SK-N-MC (cell line): ENCODE results near the gene RASGRP3.

Experiments
- DNase-seq: peaks from one replicate; pipeline ENCODE4 v3.0.0-alpha.2; 2011; ENCODE audit warnings: low read depth, low spot score
- H3K27ac ChIP-seq: fragments of 200-600 bp; sonication (generic); 2 replicates; pipeline ENCODE4 v1.5.1; 2016; ENCODE audit warnings: mixed run types
- H3K36me3 ChIP-seq: fragments of 200-600 bp; sonication (generic); 2 replicates; pipeline ENCODE4 v1.6.1; 2017; ENCODE audit warnings: antibody characterized with exemption, low read length, mixed read lengths; ENCODE audit not compliant: insufficient read depth
- H3K4me3 ChIP-seq: fragments of 200-600 bp; sonication (generic); 2 replicates; pipeline ENCODE4 v1.5.1; 2016
- H3K9ac ChIP-seq: fragments of 200-600 bp; sonication (generic); 2 replicates; pipeline ENCODE4 v1.8.0; 2017; ENCODE audit warnings: mixed run types, mixed read lengths; ENCODE audit not compliant: insufficient read length
- H3K9me3 ChIP-seq: fragments of 200-600 bp; sonication (generic); 2 replicates; pipeline ENCODE4 v1.6.1; 2017; ENCODE audit warnings: low read depth, mild to moderate bottlenecking, antibody characterized with exemption, low read length, moderate library complexity, mixed read lengths
- EZH2 ChIP-seq: fragments of 200-600 bp; sonication (generic); IDR thresholded peaks from one replicate; pipeline ENCODE4 v1.6.1; 2017; ENCODE audit warnings: antibody characterized with exemption
- FOXP2 ChIP-seq: optimal IDR thresholded peaks from 2 replicates; pipeline ENCODE3; 2011; ENCODE audit warnings: mild to moderate bottlenecking, moderate library complexity; ENCODE audit not compliant: insufficient read depth; ENCODE audit errors: extremely low read length, control extremely low read depth
- POLR2AphosphoS5 ChIP-seq: IDR thresholded peaks from 2 replicates; pipeline ENCODE4 v1.6.1; 2012; ENCODE audit warnings: mild to moderate bottlenecking, low read depth, low read length, borderline replicate concordance

RASGRP3 gene

DNA sequence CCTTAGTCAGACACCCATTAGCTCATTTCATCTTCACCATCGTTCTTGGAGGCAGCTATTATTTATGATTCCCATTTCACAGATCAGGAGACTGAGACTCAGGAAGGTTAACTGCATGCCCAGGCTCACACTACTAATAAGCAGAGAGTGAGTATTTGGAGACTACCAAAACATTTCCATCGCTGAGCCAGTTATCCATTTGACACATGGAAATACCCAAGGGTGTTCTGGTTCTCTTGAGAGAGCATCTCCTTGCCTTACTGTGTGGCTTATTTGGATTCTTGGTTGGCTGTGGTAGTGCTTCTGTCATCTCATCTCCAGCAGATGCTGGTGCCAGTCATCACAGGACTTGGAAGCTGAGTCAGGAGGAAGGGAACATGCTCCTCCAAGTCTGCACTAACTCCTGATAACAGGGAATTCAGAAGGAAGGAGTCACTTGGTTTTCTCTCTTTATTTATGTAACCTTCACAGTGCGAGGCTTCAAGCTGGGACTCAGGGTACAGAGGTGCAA is 55.2 kb downstream of the RASGRP3 start:
- TF ChIP-seq EZH2 = no peak
- TF ChIP-seq POLR2AphosphoS5 = no peak
- no peak for TF ChIP-seq FOXP2
- Histone ChIP-seq H3K9ac (no peak overlapping the region), H3K4me3 (no peak overlapping the region), H3K9me3 (no peaks in the 10 kb centered on the region), H3K36me3 (no peaks in the 10 kb centered on the region), H3K27ac (no peak overlapping the region)
- no peak for DNase-seq

DNA sequence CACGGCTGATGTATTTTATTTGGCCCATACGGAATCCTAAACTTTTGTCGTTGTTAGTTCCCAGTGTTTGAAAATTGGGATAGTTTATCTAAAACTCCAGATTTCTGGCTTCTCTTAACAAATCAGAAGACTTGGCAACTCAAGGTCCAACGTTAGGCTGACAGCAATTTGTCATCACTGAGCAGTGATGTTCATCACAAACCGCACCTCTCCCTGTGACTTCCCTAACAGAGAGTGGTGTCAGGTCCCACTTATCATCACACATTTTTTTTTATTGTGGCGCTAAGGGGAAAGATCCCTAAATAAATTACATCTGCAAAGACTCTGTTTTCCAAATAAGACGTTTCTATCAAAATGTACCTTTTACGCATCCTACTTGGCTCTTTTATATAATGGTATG is 55.7 kb downstream of the RASGRP3 start:
- no peak overlapping the region for H3K27ac ChIP-seq
- DNase-seq = no peak
- H3K36me3 ChIP-seq = no peaks in the 10 kb centered on the region
- H3K4me3 ChIP-seq = no peak overlapping the region
- no peak overlapping the region for H3K9ac ChIP-seq
- no peaks in the 10 kb centered on the region for H3K9me3 ChIP-seq
- TF ChIP-seq POLR2AphosphoS5 = no peak
- TF ChIP-seq FOXP2 = no peak
- TF ChIP-seq EZH2 = no peak

DNA sequence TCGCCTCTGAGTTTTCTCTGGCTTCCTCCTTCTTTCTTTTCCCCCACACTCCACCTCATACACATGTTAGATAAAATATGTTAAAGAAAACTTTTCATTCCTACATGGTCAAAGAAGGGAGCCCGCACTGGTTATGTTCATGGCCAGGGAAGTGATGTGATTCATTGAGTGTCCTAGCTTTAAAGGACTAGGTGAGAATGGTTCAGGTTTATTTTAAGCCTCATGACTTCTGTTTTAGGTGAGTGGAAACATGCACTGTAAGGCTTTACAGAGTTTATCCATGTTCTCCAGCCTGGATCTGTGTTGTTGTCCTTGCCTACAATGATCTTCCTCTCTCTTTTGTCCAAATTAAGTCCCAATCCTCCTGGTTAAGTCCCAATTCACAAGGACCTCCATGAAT is 56.5 kb downstream of the RASGRP3 start:
- no peak for TF ChIP-seq FOXP2
- TF ChIP-seq EZH2 = no peak
- TF ChIP-seq POLR2AphosphoS5 = no peak
- H3K9ac ChIP-seq = no peak overlapping the region

DNA sequence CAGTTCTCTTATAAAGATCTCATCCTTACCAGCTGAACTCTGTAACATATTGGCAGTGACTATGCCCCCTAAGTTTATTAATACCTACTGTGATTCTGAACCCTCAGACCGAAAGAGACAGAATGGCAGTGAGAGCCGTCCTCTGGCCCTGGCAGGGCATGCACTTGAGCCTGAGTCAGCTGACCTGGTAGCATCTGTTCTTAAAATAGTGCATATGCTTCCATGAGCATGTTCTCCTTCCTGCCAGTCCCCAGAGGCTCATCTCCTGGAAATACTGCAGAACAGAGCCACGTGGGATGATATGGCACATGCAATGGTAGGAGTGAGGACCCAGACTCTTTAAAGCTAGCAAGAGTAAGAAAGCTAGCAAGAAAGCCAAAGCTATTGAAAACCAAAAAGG is 59.0 kb downstream of the RASGRP3 start:
- TF ChIP-seq FOXP2 = no peak
- TF ChIP-seq POLR2AphosphoS5 = no peak
- no peak for TF ChIP-seq EZH2
- no peak for DNase-seq
- no peak overlapping the region for H3K4me3 ChIP-seq
- no peaks in the 10 kb centered on the region for H3K9me3 ChIP-seq
- no peak overlapping the region for H3K9ac ChIP-seq
- H3K27ac ChIP-seq = no peak overlapping the region
- H3K36me3 ChIP-seq = no peaks in the 10 kb centered on the region

More for the DNA sequence above, 56.5 kb downstream of the RASGRP3 start:
- no peak for DNase-seq
- Histone ChIP-seq H3K36me3 (no peaks in the 10 kb centered on the region), H3K4me3 (no peak overlapping the region), H3K9me3 (no peaks in the 10 kb centered on the region), H3K27ac (no peak overlapping the region)

DNA sequence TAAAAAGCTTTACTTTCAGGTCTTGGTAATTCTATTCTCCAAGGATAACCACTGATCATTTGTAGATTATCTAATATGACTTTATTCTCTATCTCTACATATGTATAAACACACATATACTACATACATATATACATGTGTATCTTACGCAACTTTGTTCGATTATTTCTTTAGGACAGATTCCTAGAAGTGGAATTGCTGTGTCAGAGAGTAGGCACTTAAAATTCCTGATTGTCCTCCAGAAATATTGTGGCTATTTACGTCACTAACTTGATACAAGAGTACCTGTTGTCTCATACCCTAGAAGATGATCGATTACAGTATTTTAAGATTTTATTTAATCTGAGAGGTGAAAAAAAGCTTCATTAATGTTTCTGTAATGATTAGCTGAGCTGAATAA is 64.8 kb downstream of the RASGRP3 start:
- no peak overlapping the region for H3K4me3 ChIP-seq
- TF ChIP-seq EZH2 = no peak
- TF ChIP-seq POLR2AphosphoS5 = no peak
- no peak for TF ChIP-seq FOXP2
- H3K36me3 ChIP-seq = no peaks in the 10 kb centered on the region
- no peak overlapping the region for H3K9ac ChIP-seq
- DNase-seq = no peak
- H3K9me3 ChIP-seq = no peaks in the 10 kb centered on the region
- no peak overlapping the region for H3K27ac ChIP-seq

DNA sequence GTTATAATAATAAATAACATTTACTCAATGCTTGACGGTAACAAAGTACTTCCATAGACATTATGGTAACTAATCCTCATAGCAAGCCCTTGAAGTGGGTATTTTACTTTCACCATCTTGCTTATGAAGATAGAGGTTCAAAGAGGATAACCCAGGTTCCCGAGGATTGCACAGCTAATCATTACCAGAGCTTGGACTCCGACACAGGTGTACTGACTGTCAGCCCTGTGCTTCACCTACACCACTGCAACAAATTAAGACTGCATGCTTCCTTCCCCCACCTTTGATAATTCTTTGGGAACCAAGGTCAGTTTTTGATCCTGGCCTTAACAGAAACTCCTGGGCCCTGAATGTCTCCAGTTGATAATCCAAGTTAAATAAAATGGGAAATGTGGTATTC is 73.8 kb downstream of the RASGRP3 start:
- TF ChIP-seq POLR2AphosphoS5 = no peak
- TF ChIP-seq EZH2 = no peak
- TF ChIP-seq FOXP2 = no peak
- DNase-seq = no peak
- Histone ChIP-seq H3K36me3 (no peaks in the 10 kb centered on the region), H3K9ac (no peak overlapping the region), H3K27ac (no peak overlapping the region), H3K9me3 (no peaks in the 10 kb centered on the region), H3K4me3 (no peak overlapping the region)

DNA sequence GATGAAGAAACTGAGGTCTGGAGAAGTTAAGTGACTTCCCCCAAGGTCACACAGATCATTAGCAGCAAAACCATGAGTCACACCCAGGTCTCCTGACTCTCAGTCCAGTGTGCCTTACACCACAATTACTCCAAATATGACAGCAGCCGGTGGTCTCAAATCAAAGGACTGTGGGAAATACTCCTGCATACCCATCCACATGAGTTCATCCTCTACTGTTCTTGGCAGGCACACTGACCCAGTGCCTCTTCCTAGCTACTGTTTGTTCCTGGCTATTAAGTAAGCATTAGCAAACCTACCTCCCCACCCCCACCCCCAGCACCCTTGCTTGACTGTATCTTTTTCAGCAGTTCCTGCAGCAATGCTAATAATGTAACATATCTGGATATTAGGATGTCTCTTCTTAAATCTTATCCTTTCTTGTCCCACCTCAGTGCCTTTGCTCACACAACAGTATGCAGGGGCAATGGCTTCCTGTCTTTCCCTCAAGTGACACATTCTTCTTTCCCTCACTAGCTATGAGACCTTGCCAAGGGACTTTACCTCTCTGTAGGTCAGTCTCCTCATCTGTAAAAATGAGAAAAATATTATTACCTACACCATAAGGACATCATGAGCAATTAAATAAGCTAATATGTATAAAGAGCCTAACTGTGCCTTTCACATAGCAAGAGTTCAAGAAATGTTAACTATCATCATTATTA is 76.5 kb downstream of the RASGRP3 start:
- Histone ChIP-seq H3K27ac (no peak overlapping the region), H3K4me3 (no peak overlapping the region), H3K36me3 (no peaks in the 10 kb centered on the region), H3K9ac (no peak overlapping the region), H3K9me3 (no peaks in the 10 kb centered on the region)
- TF ChIP-seq POLR2AphosphoS5 (no peak), EZH2 (no peak), FOXP2 (no peak)
- DNase-seq = no peak

DNA sequence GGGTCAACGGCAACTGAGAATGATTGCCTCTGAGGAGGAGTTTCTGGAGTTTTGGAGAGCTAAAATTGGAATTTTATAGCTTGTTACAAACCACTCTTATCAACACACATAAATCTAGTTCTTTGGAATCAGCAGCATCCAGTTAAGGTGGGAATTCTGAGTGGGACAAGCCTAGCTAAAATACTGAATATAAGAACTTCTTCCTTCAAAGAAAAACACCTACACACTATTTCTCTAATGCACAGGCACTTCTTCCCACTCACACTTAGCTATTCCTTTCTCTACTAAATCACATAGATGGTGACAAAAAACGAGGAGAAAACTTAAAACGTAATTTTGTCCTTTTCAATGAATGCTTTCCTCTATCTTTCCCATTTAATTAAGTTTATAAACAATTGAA is 79.2 kb downstream of the RASGRP3 start:
- H3K9me3 ChIP-seq = no peaks in the 10 kb centered on the region
- H3K4me3 ChIP-seq = no peak overlapping the region
- TF ChIP-seq FOXP2 (no peak), EZH2 (no peak), POLR2AphosphoS5 (no peak)
- DNase-seq = no peak
- no peaks in the 10 kb centered on the region for H3K36me3 ChIP-seq
- H3K9ac ChIP-seq = no peak overlapping the region
- peak overlapping the region; percentile 39; the same call in 1 of the 2 replicates for H3K27ac ChIP-seq
